Measurements from ENCODE around the gene GDF3. TPM values are rescaled to one million over a fixed set of nuclear protein-coding genes. Genes with fewer than 3 reads are reported as not detected.

The GDF3 gene
- total and polyA plus RNA-seq, 9 of the 15 experiments (the other 6 are each of a cell fraction or from before 2014, with no cell fraction given), result not detected

DNA sequence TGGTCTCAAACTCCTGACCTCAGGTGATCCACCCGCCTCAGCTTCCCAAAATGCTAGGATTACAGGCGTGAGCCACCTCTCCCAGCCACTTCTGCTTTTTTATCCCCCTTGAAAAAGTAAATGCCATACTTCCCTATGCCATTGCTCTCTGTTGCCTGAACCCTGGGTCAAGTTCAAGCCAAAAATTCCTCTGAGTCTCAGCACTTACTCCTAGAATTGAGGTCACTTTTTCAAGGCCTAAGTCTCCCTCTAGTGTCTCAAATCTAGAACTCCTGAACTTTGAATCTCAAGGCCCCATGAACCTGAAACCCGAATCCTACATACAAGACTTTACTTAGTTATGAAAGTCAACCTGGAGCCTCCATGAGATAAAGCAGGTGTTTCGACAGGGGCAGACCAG, 28.4 kb downstream of the GDF3 start (continued):
- TF ChIP-seq, protein P1, sequence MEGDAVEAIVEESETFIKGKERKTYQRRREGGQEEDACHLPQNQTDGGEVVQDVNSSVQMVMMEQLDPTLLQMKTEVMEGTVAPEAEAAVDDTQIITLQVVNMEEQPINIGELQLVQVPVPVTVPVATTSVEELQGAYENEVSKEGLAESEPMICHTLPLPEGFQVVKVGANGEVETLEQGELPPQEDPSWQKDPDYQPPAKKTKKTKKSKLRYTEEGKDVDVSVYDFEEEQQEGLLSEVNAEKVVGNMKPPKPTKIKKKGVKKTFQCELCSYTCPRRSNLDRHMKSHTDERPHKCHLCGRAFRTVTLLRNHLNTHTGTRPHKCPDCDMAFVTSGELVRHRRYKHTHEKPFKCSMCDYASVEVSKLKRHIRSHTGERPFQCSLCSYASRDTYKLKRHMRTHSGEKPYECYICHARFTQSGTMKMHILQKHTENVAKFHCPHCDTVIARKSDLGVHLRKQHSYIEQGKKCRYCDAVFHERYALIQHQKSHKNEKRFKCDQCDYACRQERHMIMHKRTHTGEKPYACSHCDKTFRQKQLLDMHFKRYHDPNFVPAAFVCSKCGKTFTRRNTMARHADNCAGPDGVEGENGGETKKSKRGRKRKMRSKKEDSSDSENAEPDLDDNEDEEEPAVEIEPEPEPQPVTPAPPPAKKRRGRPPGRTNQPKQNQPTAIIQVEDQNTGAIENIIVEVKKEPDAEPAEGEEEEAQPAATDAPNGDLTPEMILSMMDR (IDR thresholded peaks at IDR 0.05 in 2 of 3, conservative IDR thresholded peaks at IDR 0.05 in 1 of 3; ENCODE audit: insufficient read depth in 2 of 3, low read depth in 1 of 3, low read length in 3 of 3), result peak in 2 of 3 experiments; percentile 28 to 34; a peak in 4 of 6 replicates
- TF ChIP-seq, protein P2, sequence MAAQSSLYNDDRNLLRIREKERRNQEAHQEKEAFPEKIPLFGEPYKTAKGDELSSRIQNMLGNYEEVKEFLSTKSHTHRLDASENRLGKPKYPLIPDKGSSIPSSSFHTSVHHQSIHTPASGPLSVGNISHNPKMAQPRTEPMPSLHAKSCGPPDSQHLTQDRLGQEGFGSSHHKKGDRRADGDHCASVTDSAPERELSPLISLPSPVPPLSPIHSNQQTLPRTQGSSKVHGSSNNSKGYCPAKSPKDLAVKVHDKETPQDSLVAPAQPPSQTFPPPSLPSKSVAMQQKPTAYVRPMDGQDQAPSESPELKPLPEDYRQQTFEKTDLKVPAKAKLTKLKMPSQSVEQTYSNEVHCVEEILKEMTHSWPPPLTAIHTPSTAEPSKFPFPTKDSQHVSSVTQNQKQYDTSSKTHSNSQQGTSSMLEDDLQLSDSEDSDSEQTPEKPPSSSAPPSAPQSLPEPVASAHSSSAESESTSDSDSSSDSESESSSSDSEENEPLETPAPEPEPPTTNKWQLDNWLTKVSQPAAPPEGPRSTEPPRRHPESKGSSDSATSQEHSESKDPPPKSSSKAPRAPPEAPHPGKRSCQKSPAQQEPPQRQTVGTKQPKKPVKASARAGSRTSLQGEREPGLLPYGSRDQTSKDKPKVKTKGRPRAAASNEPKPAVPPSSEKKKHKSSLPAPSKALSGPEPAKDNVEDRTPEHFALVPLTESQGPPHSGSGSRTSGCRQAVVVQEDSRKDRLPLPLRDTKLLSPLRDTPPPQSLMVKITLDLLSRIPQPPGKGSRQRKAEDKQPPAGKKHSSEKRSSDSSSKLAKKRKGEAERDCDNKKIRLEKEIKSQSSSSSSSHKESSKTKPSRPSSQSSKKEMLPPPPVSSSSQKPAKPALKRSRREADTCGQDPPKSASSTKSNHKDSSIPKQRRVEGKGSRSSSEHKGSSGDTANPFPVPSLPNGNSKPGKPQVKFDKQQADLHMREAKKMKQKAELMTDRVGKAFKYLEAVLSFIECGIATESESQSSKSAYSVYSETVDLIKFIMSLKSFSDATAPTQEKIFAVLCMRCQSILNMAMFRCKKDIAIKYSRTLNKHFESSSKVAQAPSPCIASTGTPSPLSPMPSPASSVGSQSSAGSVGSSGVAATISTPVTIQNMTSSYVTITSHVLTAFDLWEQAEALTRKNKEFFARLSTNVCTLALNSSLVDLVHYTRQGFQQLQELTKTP (IDR thresholded peaks at IDR 0.05; ENCODE audit: low read depth in 1 of 2, partially characterized antibody in 2 of 2), result no peak

DNA sequence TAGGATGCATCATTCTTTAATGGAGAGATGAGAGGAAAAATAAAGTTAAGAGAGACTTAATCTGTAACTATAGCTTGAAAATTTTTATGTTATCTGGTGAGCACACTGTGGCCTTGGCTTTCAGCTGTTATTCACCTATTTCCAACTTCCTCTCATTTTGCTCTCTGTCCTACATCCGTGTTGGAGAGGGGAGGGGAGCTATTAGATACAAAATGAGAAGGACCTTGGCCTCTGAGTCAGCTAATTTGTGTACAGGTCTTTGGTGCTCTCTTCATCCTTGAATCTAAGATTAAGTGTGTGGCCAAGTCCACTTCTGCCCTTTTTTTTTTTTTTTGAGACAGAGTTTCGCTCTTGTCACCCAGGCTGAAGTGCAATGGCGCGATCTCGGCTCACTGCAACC, 29.0 kb downstream of the GDF3 start:
- CTCF ChIA-PET (ENCODE audit: low intra/inter-chr PET ratio), result no interaction called here

More for the DNA sequence above, 29.0 kb downstream of the GDF3 start:
- FAIRE-seq (no peak), ATAC-seq (no peak), DNase-seq (ENCODE audit: extremely low read depth in 1 of 4, low spot score in 3 of 4) (no peak)
- POLR2A ChIA-PET, result no interaction called here
- BruUV-seq (replicated peaks), result no TSS peak
- Histone ChIP-seq H3K79me2 (ENCODE audit: control insufficient read depth, insufficient read depth, low read length) (no peaks in the 10 kb centered on the region), H3K9ac (ENCODE audit: insufficient read depth in 1 of 2, low read depth in 2 of 2, low read length in 2 of 2) (no peak overlapping the region), H3K4me2 (ENCODE audit: insufficient read depth, low read length) (no peak overlapping the region), H2AFZ (ENCODE audit: low read depth, low read length) (no peak overlapping the region), H3K36me3 (ENCODE audit: control insufficient read depth, insufficient read depth, low read length) (no peaks in the 10 kb centered on the region), H3K9me3 (replicated peaks; ENCODE audit: control insufficient read depth, insufficient read depth, low read depth, low read length) (no peaks in the 10 kb centered on the region), H3K4me3 (no peak overlapping the region), H4K20me1 (replicated peaks; ENCODE audit: control insufficient read depth, insufficient read depth, low read length) (no peaks in the 10 kb centered on the region), H3K27ac (ENCODE audit: extremely low read depth, low read depth, low read length) (no peak overlapping the region), H3K9me1 (ENCODE audit: control insufficient read depth, insufficient read depth, low read length) (no peaks in the 10 kb centered on the region), H3K4me1 (replicated peaks in 1 of 2; ENCODE audit: control insufficient read depth in 2 of 2, insufficient read depth in 2 of 2, low read length in 2 of 2) (no peaks in the 10 kb centered on the region), H3K27me3 (ENCODE audit: control insufficient read depth in 2 of 2, insufficient read depth in 2 of 2, low read length in 2 of 2) (no peaks in the 10 kb centered on the region; a peak in 2 of 5 replicates)
- intact Hi-C loops (cut with micrococcal nuclease) (no loop called here), in situ Hi-C loops (cut with MboI) (no loop called here)
- TF ChIP-seq, protein P3, sequence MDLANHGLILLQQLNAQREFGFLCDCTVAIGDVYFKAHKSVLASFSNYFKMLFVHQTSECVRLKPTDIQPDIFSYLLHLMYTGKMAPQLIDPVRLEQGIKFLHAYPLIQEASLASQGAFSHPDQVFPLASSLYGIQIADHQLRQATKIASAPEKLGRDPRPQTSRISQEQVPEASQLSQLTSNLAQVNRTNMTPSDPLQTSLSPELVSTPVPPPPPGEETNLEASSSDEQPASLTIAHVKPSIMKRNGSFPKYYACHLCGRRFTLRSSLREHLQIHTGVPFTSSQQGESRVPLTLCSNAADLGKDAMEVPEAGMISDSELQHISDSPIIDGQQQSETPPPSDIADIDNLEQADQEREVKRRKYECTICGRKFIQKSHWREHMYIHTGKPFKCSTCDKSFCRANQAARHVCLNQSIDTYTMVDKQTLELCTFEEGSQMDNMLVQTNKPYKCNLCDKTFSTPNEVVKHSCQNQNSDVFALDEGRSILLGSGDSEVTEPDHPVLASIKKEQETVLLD (IDR thresholded peaks at IDR 0.05), result no peak
- no peak for TF ChIP-seq HOXB6 (CRISPR knock-in tag; IDR thresholded peaks at IDR 0.05; ENCODE audit: borderline replicate concordance)
- TF ChIP-seq HDAC6 (IDR thresholded peaks at IDR 0.05; ENCODE audit: low read depth, low read length), result no peak
- TF ChIP-seq RBM34 (IDR thresholded peaks at IDR 0.05; ENCODE audit: borderline replicate concordance, insufficient read depth, low read length), result no peak
- TF ChIP-seq MECOM (CRISPR knock-in tag; IDR thresholded peaks at IDR 0.05), result no peak
- 0% methylated on average over 1 of the region's 5 CpGs for WGBS (ENCODE audit: insufficient coverage, low coverage, missing lambda C conversion rate)
